HepG2 (cell line): Measurements from ENCODE around the gene SLCO4A1. TPM values are rescaled to one million over a fixed set of nuclear protein-coding genes. Genes with fewer than 3 reads are reported as not detected.

Experiments used
- ATM ChIP-seq: fragments of 450-650 bp; IDR thresholded peaks from 2 replicates; pipeline ENCODE4 v1.7.1; 2017; ENCODE audit warnings: mild to moderate bottlenecking, borderline replicate concordance
- GABPB1 ChIP-seq: IDR thresholded peaks from 2 replicates; pipeline ENCODE4 v1.6.1; 2016; ENCODE audit warnings: mild to moderate bottlenecking, missing genetic modification reagents, moderate library complexity, missing compliant biosample characterization
- GFI1 ChIP-seq: sonication (generic); formaldehyde crosslinking; IDR thresholded peaks from 2 replicates; pipeline ENCODE4 v1.5.0; 2020; ENCODE audit warnings: missing genetic modification reagents, mild to moderate bottlenecking, borderline replicate concordance
- KDM5A ChIP-seq: fragments of 200-600 bp; sonication (generic); IDR thresholded peaks from 2 replicates; pipeline ENCODE4 v1.7.0; 2018; ENCODE audit warnings: antibody characterized with exemption, mild to moderate bottlenecking, low read length, borderline replicate concordance
- KDM5B ChIP-seq: sonication (generic); formaldehyde crosslinking; IDR thresholded peaks from 2 replicates; pipeline ENCODE4 v1.4.0; 2020; ENCODE audit warnings: missing genetic modification reagents, mild to moderate bottlenecking, borderline replicate concordance
- POGZ ChIP-seq: sonication (generic); formaldehyde crosslinking; IDR thresholded peaks from 2 replicates; pipeline ENCODE4 v1.4.0; 2020; ENCODE audit warnings: mild to moderate bottlenecking, missing genetic modification reagents
- RFX1 ChIP-seq: fragments of 450-650 bp; IDR thresholded peaks from 2 replicates; pipeline ENCODE4 v1.6.1; 2017
- SIX4 ChIP-seq: sonication (generic); formaldehyde crosslinking; IDR thresholded peaks from 2 replicates; pipeline ENCODE4 v1.4.0; 2020; ENCODE audit warnings: missing genetic modification reagents
- SRY ChIP-seq: sonication (generic); formaldehyde crosslinking; IDR thresholded peaks from 2 replicates; pipeline ENCODE4 v1.8.0; 2022; ENCODE audit warnings: mild to moderate bottlenecking, missing genetic modification reagents
- ZFX ChIP-seq: sonication (generic); formaldehyde crosslinking; IDR thresholded peaks from 2 replicates; pipeline ENCODE4 v1.4.0; 2020; ENCODE audit warnings: mild to moderate bottlenecking, low read depth, missing genetic modification reagents, moderate library complexity
- ZNF207 ChIP-seq: fragments of 450-650 bp; IDR thresholded peaks from 2 replicates; pipeline ENCODE4 v1.6.1; 2016; ENCODE audit warnings: antibody characterized with exemption, borderline replicate concordance
- polyA plus RNA-seq, 8 experiments: library from polyadenylated mRNA; depleted of rRNA in 3 of 8; stranded (reverse) in 7 of 8; unstranded in 1 of 8; fragments of >200 nt; fragmentation: Illumina TruSeq in 4 of 8; extraction: Trizol in 4 of 8; gene quantifications; 2 replicates each; pipeline versions ENCODE4 v1.2.1 to v1.2.3, GENCODE V29; 2011 to 2016; ENCODE audit warnings: low read depth in 4 of 8, missing spikeins in 1 of 8, mixed read lengths in 1 of 8; ENCODE audit not compliant: insufficient read depth in 1 of 8
- total RNA-seq, 5 experiments: library from RNA; depleted of rRNA; stranded (reverse); fragments of >200 nt; fragmentation: Illumina TruSeq; extraction: Trizol; gene quantifications; 2 replicates each; pipeline ENCODE4 v1.2.3, GENCODE V29; 2016; ENCODE audit warnings: low read depth in 1 of 5
- TF ChIP-seq, protein P1 (sequence below): IDR thresholded peaks from 2 replicates; pipeline ENCODE4 v1.6.1; 2016
- TF ChIP-seq, protein P2 (sequence below), 2 experiments: sonication (generic) in 1 of 2; formaldehyde crosslinking in 1 of 2; IDR thresholded peaks; 2 replicates each; pipeline versions ENCODE4 v1.4.0 to v1.6.1; 2016 to 2020; ENCODE audit warnings: borderline replicate concordance in 1 of 2, low read depth in 1 of 2, mild to moderate bottlenecking in 1 of 2, missing genetic modification reagents in 1 of 2
- TF ChIP-seq, protein P3 (sequence below): sonication (generic); formaldehyde crosslinking; IDR thresholded peaks from 2 replicates; pipeline ENCODE4 v1.8.0; 2022; ENCODE audit warnings: mild to moderate bottlenecking, missing genetic modification reagents; ENCODE audit not compliant: insufficient replicate concordance
- TF ChIP-seq, protein P4 (sequence below): sonication (generic); formaldehyde crosslinking; IDR thresholded peaks from 2 replicates; pipeline ENCODE4 v1.8.1; 2022; ENCODE audit warnings: low read depth, mild to moderate bottlenecking, missing genetic modification reagents

The SLCO4A1 gene
- total and polyA plus RNA-seq, 2 of the 13 experiments (the other 11 are each of a cell fraction or from before 2014, with no cell fraction given): 55.5 to 112 TPM

DNA sequence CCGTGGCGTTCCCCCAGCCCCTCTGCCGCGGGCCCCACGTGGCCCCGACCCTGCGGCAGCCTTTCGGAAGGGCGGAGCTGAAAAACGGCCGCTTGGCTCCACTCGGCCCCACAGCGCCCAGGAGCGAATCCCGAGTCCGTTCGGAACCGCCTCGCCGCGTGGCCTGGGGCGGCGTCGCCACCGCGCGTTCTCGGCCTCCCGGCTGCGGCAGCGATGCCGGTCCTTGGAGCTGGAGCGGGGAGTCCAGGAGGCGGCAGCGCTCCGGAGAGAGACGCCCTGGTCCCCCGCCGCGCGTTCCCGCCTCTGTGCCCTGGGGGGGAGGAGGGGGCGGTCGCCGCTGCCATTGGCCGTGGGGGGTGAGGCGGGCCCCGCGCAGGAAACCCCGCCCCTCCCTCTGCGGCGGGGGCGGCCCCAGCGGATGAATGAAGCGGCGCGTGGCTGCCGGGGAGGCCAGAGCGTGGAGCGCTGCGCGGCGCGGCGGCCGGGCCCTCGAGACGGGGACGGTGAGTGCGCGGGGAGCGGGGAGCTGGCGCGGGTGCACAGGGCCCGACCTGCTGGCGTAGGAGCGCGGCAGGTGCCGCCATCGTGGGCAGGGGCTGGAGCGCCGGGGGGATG lies at the start of gene SLCO4A1 (continued):
- TF ChIP-seq, protein P1, sequence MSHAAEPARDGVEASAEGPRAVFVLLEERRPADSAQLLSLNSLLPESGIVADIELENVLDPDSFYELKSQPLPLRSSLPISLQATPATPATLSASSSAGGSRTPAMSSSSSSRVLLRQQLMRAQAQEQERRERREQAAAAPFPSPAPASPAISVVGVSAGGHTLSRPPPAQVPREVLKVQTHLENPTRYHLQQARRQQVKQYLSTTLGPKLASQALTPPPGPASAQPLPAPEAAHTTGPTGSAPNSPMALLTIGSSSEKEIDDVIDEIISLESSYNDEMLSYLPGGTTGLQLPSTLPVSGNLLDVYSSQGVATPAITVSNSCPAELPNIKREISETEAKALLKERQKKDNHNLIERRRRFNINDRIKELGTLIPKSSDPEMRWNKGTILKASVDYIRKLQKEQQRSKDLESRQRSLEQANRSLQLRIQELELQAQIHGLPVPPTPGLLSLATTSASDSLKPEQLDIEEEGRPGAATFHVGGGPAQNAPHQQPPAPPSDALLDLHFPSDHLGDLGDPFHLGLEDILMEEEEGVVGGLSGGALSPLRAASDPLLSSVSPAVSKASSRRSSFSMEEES (CRISPR knock-in tag): peak; percentile 42
- TF ChIP-seq, protein P2, sequence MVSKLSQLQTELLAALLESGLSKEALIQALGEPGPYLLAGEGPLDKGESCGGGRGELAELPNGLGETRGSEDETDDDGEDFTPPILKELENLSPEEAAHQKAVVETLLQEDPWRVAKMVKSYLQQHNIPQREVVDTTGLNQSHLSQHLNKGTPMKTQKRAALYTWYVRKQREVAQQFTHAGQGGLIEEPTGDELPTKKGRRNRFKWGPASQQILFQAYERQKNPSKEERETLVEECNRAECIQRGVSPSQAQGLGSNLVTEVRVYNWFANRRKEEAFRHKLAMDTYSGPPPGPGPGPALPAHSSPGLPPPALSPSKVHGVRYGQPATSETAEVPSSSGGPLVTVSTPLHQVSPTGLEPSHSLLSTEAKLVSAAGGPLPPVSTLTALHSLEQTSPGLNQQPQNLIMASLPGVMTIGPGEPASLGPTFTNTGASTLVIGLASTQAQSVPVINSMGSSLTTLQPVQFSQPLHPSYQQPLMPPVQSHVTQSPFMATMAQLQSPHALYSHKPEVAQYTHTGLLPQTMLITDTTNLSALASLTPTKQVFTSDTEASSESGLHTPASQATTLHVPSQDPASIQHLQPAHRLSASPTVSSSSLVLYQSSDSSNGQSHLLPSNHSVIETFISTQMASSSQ (IDR thresholded peaks at IDR 0.05; ENCODE audit: low read depth): no peak
- TF ChIP-seq, protein P2 (CRISPR knock-in tag; IDR thresholded peaks at IDR 0.05; ENCODE audit: borderline replicate concordance): peak; percentile 82
- TF ChIP-seq POGZ (no peak), KDM5B (CRISPR knock-in tag) (peak; percentile 94), KDM5A (no peak), ZFX (peak; percentile 91), GFI1 (CRISPR knock-in tag) (peak; percentile 62; the same call in 1 of the 2 replicates), ATM (no peak), RFX1 (no peak), GABPB1 (CRISPR knock-in tag) (peak; percentile 86), SRY (CRISPR knock-in tag) (peak; percentile 96), SIX4 (CRISPR knock-in tag) (0 out of 2 replicates have a peak, but pooled peaks have one; percentile 10), ZNF207 (no peak)
- TF ChIP-seq, protein P3, sequence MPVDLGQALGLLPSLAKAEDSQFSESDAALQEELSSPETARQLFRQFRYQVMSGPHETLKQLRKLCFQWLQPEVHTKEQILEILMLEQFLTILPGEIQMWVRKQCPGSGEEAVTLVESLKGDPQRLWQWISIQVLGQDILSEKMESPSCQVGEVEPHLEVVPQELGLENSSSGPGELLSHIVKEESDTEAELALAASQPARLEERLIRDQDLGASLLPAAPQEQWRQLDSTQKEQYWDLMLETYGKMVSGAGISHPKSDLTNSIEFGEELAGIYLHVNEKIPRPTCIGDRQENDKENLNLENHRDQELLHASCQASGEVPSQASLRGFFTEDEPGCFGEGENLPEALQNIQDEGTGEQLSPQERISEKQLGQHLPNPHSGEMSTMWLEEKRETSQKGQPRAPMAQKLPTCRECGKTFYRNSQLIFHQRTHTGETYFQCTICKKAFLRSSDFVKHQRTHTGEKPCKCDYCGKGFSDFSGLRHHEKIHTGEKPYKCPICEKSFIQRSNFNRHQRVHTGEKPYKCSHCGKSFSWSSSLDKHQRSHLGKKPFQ (CRISPR knock-in tag): peak; percentile 61
- TF ChIP-seq, protein P4, sequence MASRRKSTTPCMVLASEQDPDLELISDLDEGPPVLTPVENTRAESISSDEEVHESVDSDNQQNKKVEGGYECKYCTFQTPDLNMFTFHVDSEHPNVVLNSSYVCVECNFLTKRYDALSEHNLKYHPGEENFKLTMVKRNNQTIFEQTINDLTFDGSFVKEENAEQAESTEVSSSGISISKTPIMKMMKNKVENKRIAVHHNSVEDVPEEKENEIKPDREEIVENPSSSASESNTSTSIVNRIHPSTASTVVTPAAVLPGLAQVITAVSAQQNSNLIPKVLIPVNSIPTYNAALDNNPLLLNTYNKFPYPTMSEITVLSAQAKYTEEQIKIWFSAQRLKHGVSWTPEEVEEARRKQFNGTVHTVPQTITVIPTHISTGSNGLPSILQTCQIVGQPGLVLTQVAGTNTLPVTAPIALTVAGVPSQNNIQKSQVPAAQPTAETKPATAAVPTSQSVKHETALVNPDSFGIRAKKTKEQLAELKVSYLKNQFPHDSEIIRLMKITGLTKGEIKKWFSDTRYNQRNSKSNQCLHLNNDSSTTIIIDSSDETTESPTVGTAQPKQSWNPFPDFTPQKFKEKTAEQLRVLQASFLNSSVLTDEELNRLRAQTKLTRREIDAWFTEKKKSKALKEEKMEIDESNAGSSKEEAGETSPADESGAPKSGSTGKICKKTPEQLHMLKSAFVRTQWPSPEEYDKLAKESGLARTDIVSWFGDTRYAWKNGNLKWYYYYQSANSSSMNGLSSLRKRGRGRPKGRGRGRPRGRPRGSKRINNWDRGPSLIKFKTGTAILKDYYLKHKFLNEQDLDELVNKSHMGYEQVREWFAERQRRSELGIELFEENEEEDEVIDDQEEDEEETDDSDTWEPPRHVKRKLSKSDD: peak; percentile 73
